ENCODE measurements around the gene CDH3.
"Not testable (repeated sequence)": the region's sequence is repeated elsewhere in the genome, so short reads cannot be mapped to it uniquely, and the experiment has no call there.

Gene CDH3

DNA sequence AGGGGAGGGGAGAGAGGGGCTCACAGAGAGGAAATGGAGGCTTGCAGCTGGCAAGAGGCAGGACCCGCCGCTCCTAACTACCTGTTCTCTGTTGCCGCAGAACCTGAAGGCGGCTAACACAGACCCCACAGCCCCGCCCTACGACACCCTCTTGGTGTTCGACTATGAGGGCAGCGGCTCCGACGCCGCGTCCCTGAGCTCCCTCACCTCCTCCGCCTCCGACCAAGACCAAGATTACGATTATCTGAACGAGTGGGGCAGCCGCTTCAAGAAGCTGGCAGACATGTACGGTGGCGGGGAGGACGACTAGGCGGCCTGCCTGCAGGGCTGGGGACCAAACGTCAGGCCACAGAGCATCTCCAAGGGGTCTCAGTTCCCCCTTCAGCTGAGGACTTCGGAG lies 53.0 kb downstream of the CDH3 start:
- Histone ChIP-seq H3K27me3 (ENCODE audit: control insufficient read depth in 1 of 2, insufficient read depth in 2 of 2, low read length in 2 of 2) (no peaks in the 10 kb centered on the region), H3K27ac (ENCODE audit: low read depth, low read length) (no peak overlapping the region), H3K4me1 (ENCODE audit: control insufficient read depth in 1 of 2, insufficient read depth in 2 of 2, low read length in 2 of 2) (no peaks in the 10 kb centered on the region), H3K9me3 (ENCODE audit: control insufficient read depth in 1 of 2, low read length in 2 of 2) (no peaks in the 10 kb centered on the region), H3K36me3 (ENCODE audit: control insufficient read depth in 1 of 2, insufficient read depth in 2 of 2, low read length in 2 of 2) (no peaks in the 10 kb centered on the region), H3K4me3 (ENCODE audit: low read depth in 1 of 2, low read length in 2 of 2) (no peak overlapping the region), H3K9ac (ENCODE audit: low read depth in 1 of 2, low read length in 2 of 2) (no peak overlapping the region)

DNA sequence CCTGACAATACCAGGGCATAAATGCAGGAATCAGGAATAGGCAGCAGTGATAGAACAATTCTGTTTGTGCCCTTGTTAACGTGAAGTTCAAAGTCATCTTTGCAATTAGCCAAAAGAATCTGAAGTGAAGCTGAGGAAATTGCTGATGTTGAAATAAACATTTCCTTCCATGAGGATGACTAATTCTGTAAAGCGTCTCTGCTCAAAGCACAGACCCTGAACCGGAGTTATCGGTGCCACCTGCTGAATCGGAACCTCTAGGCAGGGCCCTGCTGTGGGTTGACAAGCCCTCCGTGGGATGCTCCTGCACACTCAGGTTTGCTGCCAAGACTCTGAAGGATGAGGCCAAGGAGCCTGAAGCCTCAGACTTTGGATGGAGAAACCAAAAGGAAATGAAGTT lies 55.0 kb downstream of the CDH3 start:
- no peak overlapping the region for H3K4me3 ChIP-seq (ENCODE audit: low read depth in 1 of 2, low read length in 2 of 2)
- H3K4me1 ChIP-seq (ENCODE audit: control insufficient read depth in 1 of 2, insufficient read depth in 2 of 2, low read length in 2 of 2), result no peaks in the 10 kb centered on the region
- no peaks in the 10 kb centered on the region for H3K27me3 ChIP-seq (ENCODE audit: control insufficient read depth in 1 of 2, insufficient read depth in 2 of 2, low read length in 2 of 2)
- H3K36me3 ChIP-seq (ENCODE audit: control insufficient read depth in 1 of 2, insufficient read depth in 2 of 2, low read length in 2 of 2), result no peaks in the 10 kb centered on the region
- H3K9ac ChIP-seq (ENCODE audit: low read depth in 1 of 2, low read length in 2 of 2), result no peak overlapping the region
- H3K27ac ChIP-seq (ENCODE audit: low read depth, low read length), result no peak overlapping the region
- no peaks in the 10 kb centered on the region for H3K9me3 ChIP-seq (ENCODE audit: control insufficient read depth in 1 of 2, low read length in 2 of 2)

GRCh38 chr16:68700831-68701230 lies 55.7 kb downstream of the CDH3 start:
- Histone ChIP-seq H3K27ac (ENCODE audit: low read depth, low read length) (no peak overlapping the region), H3K9ac (ENCODE audit: low read depth in 1 of 2, low read length in 2 of 2) (no peak overlapping the region), H3K27me3 (ENCODE audit: control insufficient read depth in 1 of 2, insufficient read depth in 2 of 2, low read length in 2 of 2) (no peaks in the 10 kb centered on the region), H3K4me3 (ENCODE audit: low read depth in 1 of 2, low read length in 2 of 2) (no peak overlapping the region), H3K9me3 (ENCODE audit: control insufficient read depth in 1 of 2, low read length in 2 of 2) (no peaks in the 10 kb centered on the region), H3K36me3 (ENCODE audit: control insufficient read depth in 1 of 2, insufficient read depth in 2 of 2, low read length in 2 of 2) (no peaks in the 10 kb centered on the region), H3K4me1 (ENCODE audit: control insufficient read depth in 1 of 2, insufficient read depth in 2 of 2, low read length in 2 of 2) (no peaks in the 10 kb centered on the region)

- H3K9me3 ChIP-seq (ENCODE audit: control insufficient read depth in 1 of 2, low read length in 2 of 2), result no peaks in the 10 kb centered on the region
- H3K9ac ChIP-seq (ENCODE audit: low read depth in 1 of 2, low read length in 2 of 2), result no peak overlapping the region
- H3K4me1 ChIP-seq (ENCODE audit: control insufficient read depth in 1 of 2, insufficient read depth in 2 of 2, low read length in 2 of 2), result peaks cover 5 to 6% of the 10 kb centered on the region in 2 donors
- H3K36me3 ChIP-seq (ENCODE audit: control insufficient read depth in 1 of 2, insufficient read depth in 2 of 2, low read length in 2 of 2), result no peaks in the 10 kb centered on the region
- no peak overlapping the region for H3K4me3 ChIP-seq (ENCODE audit: low read depth in 1 of 2, low read length in 2 of 2)
- H3K27me3 ChIP-seq (ENCODE audit: control insufficient read depth in 1 of 2, insufficient read depth in 2 of 2, low read length in 2 of 2), result no peaks in the 10 kb centered on the region
- no peak overlapping the region for H3K27ac ChIP-seq (ENCODE audit: low read depth, low read length)
Observed at GRCh38 chr16:68704232-68704867, 59.2 kb downstream of the CDH3 start.

DNA sequence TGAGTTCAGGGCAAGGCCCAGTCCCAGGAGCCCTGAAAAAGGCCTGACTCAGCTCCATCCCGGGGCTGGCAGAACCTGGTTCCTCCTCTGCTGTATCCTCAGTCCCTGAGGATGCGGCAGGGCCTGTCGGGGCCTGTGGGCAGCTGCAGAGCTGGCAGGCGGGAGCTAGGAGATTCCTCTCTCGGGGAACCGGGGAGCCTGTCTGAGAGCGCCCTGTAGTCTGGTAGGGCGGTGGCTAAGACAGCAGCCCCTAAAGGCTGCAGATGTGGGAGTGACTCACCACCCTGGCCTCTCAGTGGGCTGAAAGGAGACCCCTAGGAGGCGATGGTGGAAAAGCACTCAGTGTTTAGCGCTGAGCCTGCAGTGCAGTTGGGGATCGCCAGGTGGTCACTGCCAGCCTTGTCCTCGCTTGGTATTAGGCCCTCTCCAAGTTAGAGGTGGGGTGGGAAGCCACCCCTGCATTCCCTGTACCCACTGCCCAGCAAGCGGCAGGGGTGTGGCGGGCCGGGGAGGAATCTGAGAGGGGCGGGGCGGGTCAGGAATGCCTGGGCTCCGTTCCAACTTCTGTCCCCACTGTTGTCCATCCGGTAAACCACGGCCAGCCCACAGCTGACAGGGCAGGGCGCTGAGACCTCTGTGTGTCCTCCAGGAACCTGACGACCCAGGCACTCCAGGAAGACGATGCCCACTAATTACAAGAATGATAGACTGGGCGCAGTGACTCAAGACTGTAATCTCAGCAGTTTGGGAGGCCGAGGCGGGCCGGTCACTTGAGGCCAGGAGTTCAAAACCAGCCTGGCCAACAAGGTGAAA lies 62.4 kb downstream of the CDH3 start:
- Histone ChIP-seq H3K36me3 (ENCODE audit: control insufficient read depth in 1 of 2, insufficient read depth in 2 of 2, low read length in 2 of 2) (no peaks in the 10 kb centered on the region), H3K27me3 (ENCODE audit: control insufficient read depth in 1 of 2, insufficient read depth in 2 of 2, low read length in 2 of 2) (no peaks in the 10 kb centered on the region), H3K4me1 (ENCODE audit: control insufficient read depth in 1 of 2, insufficient read depth in 2 of 2, low read length in 2 of 2) (peaks cover 5 to 11% of the 10 kb centered on the region in 2 donors), H3K9me3 (ENCODE audit: control insufficient read depth in 1 of 2, low read length in 2 of 2) (no peaks in the 10 kb centered on the region), H3K4me3 (ENCODE audit: low read depth in 1 of 2, low read length in 2 of 2) (no peak overlapping the region), H3K9ac (ENCODE audit: low read depth in 1 of 2, low read length in 2 of 2) (no peak overlapping the region), H3K27ac (ENCODE audit: low read depth, low read length) (peak overlapping the region; percentile 32)

- Histone ChIP-seq H3K4me1 (ENCODE audit: control insufficient read depth in 1 of 2, insufficient read depth in 2 of 2, low read length in 2 of 2) (peaks cover 5 to 16% of the 10 kb centered on the region in 2 donors), H3K4me3 (ENCODE audit: low read depth in 1 of 2, low read length in 2 of 2) (no peak overlapping the region), H3K27me3 (ENCODE audit: control insufficient read depth in 1 of 2, insufficient read depth in 2 of 2, low read length in 2 of 2) (no peaks in the 10 kb centered on the region), H3K9me3 (ENCODE audit: control insufficient read depth in 1 of 2, low read length in 2 of 2) (no peaks in the 10 kb centered on the region), H3K9ac (ENCODE audit: low read depth in 1 of 2, low read length in 2 of 2) (no peak overlapping the region), H3K36me3 (ENCODE audit: control insufficient read depth in 1 of 2, insufficient read depth in 2 of 2, low read length in 2 of 2) (no peaks in the 10 kb centered on the region), H3K27ac (ENCODE audit: low read depth, low read length) (no peak overlapping the region)
Observed at GRCh38 chr16:68710211-68710610, 65.1 kb downstream of the CDH3 start.

DNA sequence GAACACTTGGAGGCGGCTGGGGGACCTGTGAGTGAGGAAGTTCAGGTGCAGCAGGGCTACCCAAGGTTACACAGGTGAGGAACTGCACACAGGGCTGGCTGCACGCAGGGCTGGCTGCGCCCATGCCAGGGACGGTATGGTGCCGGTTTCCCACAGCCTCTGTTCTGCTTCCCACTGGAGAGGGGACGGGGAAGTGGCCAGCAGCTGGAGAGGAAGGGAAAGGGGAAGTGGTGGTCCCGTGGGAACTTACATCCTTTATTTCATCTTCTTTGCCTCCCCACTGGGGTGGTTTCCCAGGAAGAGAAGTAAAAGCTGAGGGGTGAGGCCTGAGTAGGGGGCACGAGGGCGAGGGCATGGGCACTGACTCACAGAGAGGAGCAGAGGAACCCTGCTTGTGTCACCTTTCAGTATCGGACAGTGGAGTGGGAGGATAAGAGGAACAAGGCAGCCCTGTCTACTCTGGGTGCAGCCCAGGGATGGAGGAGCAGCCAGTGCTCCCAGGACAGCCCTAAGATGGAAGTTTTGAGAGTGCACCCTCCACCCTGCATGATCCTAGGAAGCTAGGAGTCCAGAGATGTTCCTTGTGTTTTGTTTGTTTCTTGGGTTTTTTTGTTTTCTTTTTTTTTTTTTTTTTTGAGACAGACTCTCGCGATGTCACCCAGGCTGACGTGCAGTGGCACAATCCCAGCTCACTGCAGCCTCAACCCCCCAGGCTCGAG lies 66.5 kb downstream of the CDH3 start:
- Histone ChIP-seq H3K9ac (ENCODE audit: low read depth in 1 of 2, low read length in 2 of 2) (no peak overlapping the region), H3K4me3 (ENCODE audit: low read depth in 1 of 2, low read length in 2 of 2) (no peak overlapping the region), H3K36me3 (ENCODE audit: control insufficient read depth in 1 of 2, insufficient read depth in 2 of 2, low read length in 2 of 2) (no peaks in the 10 kb centered on the region), H3K4me1 (ENCODE audit: control insufficient read depth in 1 of 2, insufficient read depth in 2 of 2, low read length in 2 of 2) (peaks cover 13 to 18% of the 10 kb centered on the region in 2 donors), H3K9me3 (ENCODE audit: control insufficient read depth in 1 of 2, low read length in 2 of 2) (no peaks in the 10 kb centered on the region), H3K27ac (ENCODE audit: low read depth, low read length) (no peak overlapping the region), H3K27me3 (ENCODE audit: control insufficient read depth in 1 of 2, insufficient read depth in 2 of 2, low read length in 2 of 2) (no peaks in the 10 kb centered on the region)

GRCh38 chr16:68713361-68713760 lies 68.3 kb downstream of the CDH3 start:
- no peak overlapping the region for H3K27ac ChIP-seq (ENCODE audit: low read depth, low read length)
- H3K9ac ChIP-seq (ENCODE audit: low read depth in 1 of 2, low read length in 2 of 2), result no peak overlapping the region
- H3K9me3 ChIP-seq (ENCODE audit: control insufficient read depth in 1 of 2, low read length in 2 of 2), result no peaks in the 10 kb centered on the region
- peaks cover 8 to 12% of the 10 kb centered on the region in 2 donors for H3K4me1 ChIP-seq (ENCODE audit: control insufficient read depth in 1 of 2, insufficient read depth in 2 of 2, low read length in 2 of 2)
- no peaks in the 10 kb centered on the region for H3K36me3 ChIP-seq (ENCODE audit: control insufficient read depth in 1 of 2, insufficient read depth in 2 of 2, low read length in 2 of 2)
- H3K4me3 ChIP-seq (ENCODE audit: low read depth in 1 of 2, low read length in 2 of 2), result no peak overlapping the region
- no peaks in the 10 kb centered on the region for H3K27me3 ChIP-seq (ENCODE audit: control insufficient read depth in 1 of 2, insufficient read depth in 2 of 2, low read length in 2 of 2)

- Histone ChIP-seq H3K27me3 (ENCODE audit: control insufficient read depth in 1 of 2, insufficient read depth in 2 of 2, low read length in 2 of 2) (no peaks in the 10 kb centered on the region), H3K36me3 (ENCODE audit: control insufficient read depth in 1 of 2, insufficient read depth in 2 of 2, low read length in 2 of 2) (no peaks in the 10 kb centered on the region), H3K4me1 (ENCODE audit: control insufficient read depth in 1 of 2, insufficient read depth in 2 of 2, low read length in 2 of 2) (peaks cover 7 to 12% of the 10 kb centered on the region in 2 donors), H3K9ac (ENCODE audit: low read depth in 1 of 2, low read length in 2 of 2) (no peak overlapping the region), H3K27ac (ENCODE audit: low read depth, low read length) (no peak overlapping the region), H3K4me3 (ENCODE audit: low read depth in 1 of 2, low read length in 2 of 2) (no peak overlapping the region), H3K9me3 (ENCODE audit: control insufficient read depth in 1 of 2, low read length in 2 of 2) (no peaks in the 10 kb centered on the region)
Observed at GRCh38 chr16:68715471-68715870, 70.4 kb downstream of the CDH3 start.

GRCh38 chr16:68716516-68716915 lies 71.4 kb downstream of the CDH3 start:
- not testable (repeated sequence) for H3K9me3 ChIP-seq (ENCODE audit: control insufficient read depth in 1 of 2, low read length in 2 of 2); H3K4me3 ChIP-seq (ENCODE audit: low read depth in 1 of 2, low read length in 2 of 2); H3K36me3 ChIP-seq (ENCODE audit: control insufficient read depth in 1 of 2, insufficient read depth in 2 of 2, low read length in 2 of 2); H3K27me3 ChIP-seq (ENCODE audit: control insufficient read depth in 1 of 2, insufficient read depth in 2 of 2, low read length in 2 of 2); H3K9ac ChIP-seq (ENCODE audit: low read depth in 1 of 2, low read length in 2 of 2); H3K27ac ChIP-seq (ENCODE audit: low read depth, low read length)
- peaks cover 10 to 16% of the 10 kb centered on the region in 2 donors for H3K4me1 ChIP-seq (ENCODE audit: control insufficient read depth in 1 of 2, insufficient read depth in 2 of 2, low read length in 2 of 2)

Measured in duodenal mucosa (tissue), 2 donors.